NCI-H1417 treated with DMSO at 0.1 percent for 48 hours (cell line): Measurements from ENCODE around the gene CNPPD1.
A peak's percentile ranks its signal among the peaks of the same experiment; 100 is the strongest.

ENCODE experiments used
- DNase-seq: peaks from one replicate; lab custom pipeline; 2025; lab: John Stamatoyannopoulos, UW

CNPPD1 gene

GRCh38 chr2:219179601-219180465 is 3.1 kb upstream of the CNPPD1 start:
- DNase-seq, result no peak

GRCh38 chr2:219178377-219179175 is 1.9 kb upstream of the CNPPD1 start:
- no peak for DNase-seq

- DNase-seq, result peak; percentile 62
These were observed 1.0 kb upstream of the CNPPD1 start, which contains the start of gene RETREG2 for GRCh38 chr2:219177552-219178376. Gene RETREG2, plus strand, starts transcription at chr2:219178275. Its CDS starts 78 bp downstream, at chr2:219178353.

- DNase-seq, result no peak
These were observed 552 bp downstream of the CNPPD1 start for GRCh38 chr2:219175928-219176817.

- DNase-seq, result no peak
These were observed 1.2 kb downstream of the CNPPD1 start for GRCh38 chr2:219175486-219175885.

- DNase-seq, result no peak
These were observed 1.9 kb downstream of the CNPPD1 start for GRCh38 chr2:219174801-219175200.

GRCh38 chr2:219174146-219174545 is 2.6 kb downstream of the CNPPD1 start:
- DNase-seq, result no peak

- no peak for DNase-seq
These were observed 3.5 kb downstream of the CNPPD1 start for GRCh38 chr2:219173176-219173575.

- DNase-seq, result no peak
These were observed 4.2 kb downstream of the CNPPD1 start for GRCh38 chr2:219172231-219173154.

- no peak for DNase-seq
These were observed 5.5 kb downstream of the CNPPD1 start for GRCh38 chr2:219171231-219171651.

- no peak for DNase-seq
These were observed 6.6 kb downstream of the CNPPD1 start, which contains the start of gene SLC23A3 for GRCh38 chr2:219169930-219170654. Gene SLC23A3, minus strand, starts transcription at chr2:219170029. Its CDS starts 45 bp downstream, at chr2:219169984.

- DNase-seq, result no peak
These were observed 7.8 kb downstream of the CNPPD1 start for GRCh38 chr2:219168932-219169331.

GRCh38 chr2:219168526-219168925 is 8.2 kb downstream of the CNPPD1 start:
- no peak for DNase-seq

- DNase-seq, result no peak
These were observed 8.7 kb downstream of the CNPPD1 start for GRCh38 chr2:219167997-219168396.

- no peak for DNase-seq
These were observed 11.4 kb downstream of the CNPPD1 start for GRCh38 chr2:219165058-219165911.

- no peak for DNase-seq
These were observed 13.6 kb downstream of the CNPPD1 start for GRCh38 chr2:219163156-219163555.

- DNase-seq, result no peak
These were observed 15.6 kb downstream of the CNPPD1 start for GRCh38 chr2:219161097-219161496.
